Activated CD4-positive, alpha-beta memory T cell treated with anti-CD3 and anti-CD28 coated beads, Interleukin-2, amount 10 ng/mL, durations not matched to agents 7 days and 5 days (primary cell): ENCODE measurements around the gene NLGN1. TPM values are rescaled to one million over a fixed set of nuclear protein-coding genes. Genes with fewer than 3 reads are reported as not detected.

Experiments used
- CTCF ChIA-PET: fragments of 350-600 bp; sonication (Branson Sonifier 250); formaldehyde crosslinking; loops from one replicate; lab custom pipeline; 2021; ENCODE audit warnings: antibody characterized with exemption, inconsistent platforms; lab: Charles Lee
- POLR2A ChIA-PET: fragments of 350-600 bp; sonication (Branson Sonifier 250); formaldehyde crosslinking; loops from one replicate; lab custom pipeline; 2021; ENCODE audit warnings: antibody characterized with exemption; lab: Charles Lee
- DNase-seq: peaks from one replicate; pipeline ENCODE4 v3.0.0-alpha.2; 2020
- H3K27ac Mint-ChIP-seq: one replicate; pipeline ENCODE4 v1.8.0; 2021; ENCODE audit warnings: mild to moderate bottlenecking, mixed read lengths
- H3K27me3 Mint-ChIP-seq: one replicate; pipeline ENCODE4 v1.8.0; 2021; ENCODE audit warnings: mixed read lengths
- H3K36me3 Mint-ChIP-seq: one replicate; pipeline ENCODE4 v1.8.0; 2021; ENCODE audit warnings: low read depth, mixed read lengths
- H3K4me1 Mint-ChIP-seq: one replicate; pipeline ENCODE4 v1.8.0; 2021; ENCODE audit warnings: mixed read lengths
- H3K4me3 Mint-ChIP-seq: one replicate; pipeline ENCODE4 v1.8.0; 2021; ENCODE audit warnings: mild to moderate bottlenecking, mixed read lengths
- H3K9me3 Mint-ChIP-seq: one replicate; pipeline ENCODE4 v1.8.0; 2021; ENCODE audit warnings: mixed read lengths
- total RNA-seq, 2 experiments: library from RNA; stranded (reverse); gene quantifications; one replicate each; pipeline ENCODE4 v1.2.3, GENCODE V29; 2021

The NLGN1 gene
- total RNA-seq, 2 experiments from 2014 or later: not detected

DNA sequence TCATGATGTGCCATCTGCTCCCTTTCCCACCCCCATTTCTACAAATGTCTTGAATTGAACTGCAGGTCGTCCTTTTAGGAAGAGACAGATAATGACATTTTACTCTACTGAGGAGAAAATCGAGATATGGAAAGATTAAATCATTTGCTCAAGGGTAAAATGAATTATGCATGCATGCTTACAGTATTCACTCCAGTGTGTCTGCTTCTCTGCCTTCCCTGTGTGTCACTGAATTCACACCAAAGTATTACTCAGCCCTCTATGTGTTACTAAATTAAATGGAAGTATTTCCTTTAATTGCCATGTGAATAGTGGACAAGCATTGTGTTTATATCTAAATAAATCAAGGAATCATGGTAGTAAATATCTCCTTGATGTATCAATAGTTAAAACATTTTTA lies 449.0 kb downstream of the NLGN1 start:
- Mint-ChIP-seq H3K4me3 (no peak overlapping the region), H3K4me1 (no peaks in the 10 kb centered on the region), H3K27me3 (no peaks in the 10 kb centered on the region), H3K27ac (no peak overlapping the region), H3K9me3 (peaks cover 4% of the 10 kb centered on the region), H3K36me3 (no peaks in the 10 kb centered on the region)
- ChIA-PET POLR2A (no interaction called here), CTCF (no interaction called here)
- DNase-seq: no peak

DNA sequence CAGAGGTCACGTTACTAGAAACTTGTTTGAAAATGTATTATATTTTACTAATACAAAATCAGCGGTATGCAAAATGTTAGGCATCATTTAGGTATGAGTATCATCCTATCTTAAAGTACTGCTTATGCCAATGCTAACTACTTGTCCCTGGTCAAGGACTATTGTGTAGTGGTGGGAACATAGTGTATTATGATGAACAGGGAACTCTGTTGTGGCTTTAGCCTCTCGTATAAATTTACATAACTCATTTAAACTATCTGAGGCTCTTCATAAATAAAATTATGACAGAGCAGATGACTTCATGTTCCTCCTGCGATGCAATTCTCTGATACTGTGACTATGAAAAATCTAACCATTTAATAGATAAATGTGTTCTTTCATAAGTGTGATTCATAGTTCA lies 451.9 kb downstream of the NLGN1 start:
- no peak overlapping the region for H3K27ac Mint-ChIP-seq
- no peak overlapping the region for H3K4me3 Mint-ChIP-seq

DNA sequence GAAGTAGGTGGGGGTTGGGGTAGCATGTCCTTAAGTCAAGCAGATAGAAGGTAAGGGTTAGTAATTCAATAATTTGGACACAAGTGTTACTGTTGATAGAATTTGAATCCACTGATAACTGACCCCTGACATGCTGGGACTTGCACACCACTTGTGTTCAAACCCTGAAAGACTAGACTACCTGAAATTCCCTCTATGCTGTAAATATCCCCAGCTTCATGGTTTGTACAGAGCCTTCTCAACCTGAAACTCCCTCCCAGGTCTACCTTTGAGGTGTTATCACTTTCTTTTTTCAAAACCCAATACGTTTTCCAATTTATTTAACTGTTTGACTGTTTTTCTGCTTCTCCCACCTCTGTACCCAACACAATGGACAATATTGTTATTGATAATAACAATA lies 459.6 kb downstream of the NLGN1 start:
- no peak for DNase-seq
- H3K27ac Mint-ChIP-seq: no peak overlapping the region
- POLR2A ChIA-PET: no interaction called here

More for the DNA sequence above, 451.9 kb downstream of the NLGN1 start:
- ChIA-PET CTCF (no interaction called here), POLR2A (no interaction called here)
- Mint-ChIP-seq H3K9me3 (peaks cover 2% of the 10 kb centered on the region), H3K36me3 (no peaks in the 10 kb centered on the region), H3K4me1 (no peaks in the 10 kb centered on the region), H3K27me3 (no peaks in the 10 kb centered on the region)
- DNase-seq: no peak

DNA sequence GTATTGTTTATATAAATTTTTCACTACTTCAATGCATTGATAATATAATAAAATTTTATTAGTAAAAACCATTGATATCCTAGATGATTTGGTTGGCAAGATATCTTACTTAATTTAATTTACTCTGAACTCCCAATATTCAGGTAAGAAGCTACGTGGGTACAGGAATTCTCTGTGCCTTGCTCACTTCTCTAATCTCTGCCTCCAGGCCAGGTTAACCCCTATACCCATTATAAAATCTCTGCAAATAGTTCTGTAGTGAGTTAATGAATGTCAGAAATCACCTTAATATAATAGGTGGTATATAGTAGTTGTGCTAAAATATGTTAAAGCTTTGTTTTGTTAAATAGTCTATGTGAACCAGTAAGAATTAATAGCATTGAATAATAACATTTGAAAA lies 465.2 kb downstream of the NLGN1 start:
- CTCF ChIA-PET: no interaction called here
- DNase-seq: no peak
- H3K36me3 Mint-ChIP-seq: no peaks in the 10 kb centered on the region
- H3K27me3 Mint-ChIP-seq: no peaks in the 10 kb centered on the region
- POLR2A ChIA-PET: no interaction called here
- H3K4me3 Mint-ChIP-seq: no peak overlapping the region
- H3K27ac Mint-ChIP-seq: no peak overlapping the region
- no peaks in the 10 kb centered on the region for H3K9me3 Mint-ChIP-seq
- H3K4me1 Mint-ChIP-seq: no peaks in the 10 kb centered on the region

More for the DNA sequence above, 459.6 kb downstream of the NLGN1 start:
- no peaks in the 10 kb centered on the region for H3K36me3 Mint-ChIP-seq
- H3K4me3 Mint-ChIP-seq: no peak overlapping the region
- no peaks in the 10 kb centered on the region for H3K4me1 Mint-ChIP-seq
- H3K27me3 Mint-ChIP-seq: no peaks in the 10 kb centered on the region
- peaks cover 2% of the 10 kb centered on the region for H3K9me3 Mint-ChIP-seq
- CTCF ChIA-PET: no interaction called here

DNA sequence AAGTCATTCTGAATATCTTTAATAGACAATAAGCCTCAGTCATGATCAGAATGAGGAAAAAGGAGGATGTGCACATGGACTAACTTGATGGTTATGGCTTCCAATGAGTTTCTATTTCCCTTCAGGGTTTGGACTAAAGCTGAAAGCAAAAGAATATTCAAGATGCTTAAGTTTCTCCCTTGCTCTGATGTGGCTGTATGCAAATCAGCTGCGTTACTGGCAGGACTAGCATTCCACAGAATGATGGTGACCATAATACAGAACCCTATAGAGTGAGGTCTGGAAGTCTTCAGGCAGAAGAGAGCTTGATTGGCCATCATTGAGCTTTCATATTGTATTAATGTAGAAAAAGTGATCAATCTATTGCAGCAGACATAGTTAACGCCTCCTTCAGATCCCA lies 466.0 kb downstream of the NLGN1 start:
- CTCF ChIA-PET: no interaction called here
- Mint-ChIP-seq H3K4me1 (no peaks in the 10 kb centered on the region), H3K27ac (no peak overlapping the region), H3K9me3 (no peaks in the 10 kb centered on the region), H3K27me3 (no peaks in the 10 kb centered on the region), H3K36me3 (no peaks in the 10 kb centered on the region), H3K4me3 (no peak overlapping the region)
- POLR2A ChIA-PET: no interaction called here
- DNase-seq: no peak

DNA sequence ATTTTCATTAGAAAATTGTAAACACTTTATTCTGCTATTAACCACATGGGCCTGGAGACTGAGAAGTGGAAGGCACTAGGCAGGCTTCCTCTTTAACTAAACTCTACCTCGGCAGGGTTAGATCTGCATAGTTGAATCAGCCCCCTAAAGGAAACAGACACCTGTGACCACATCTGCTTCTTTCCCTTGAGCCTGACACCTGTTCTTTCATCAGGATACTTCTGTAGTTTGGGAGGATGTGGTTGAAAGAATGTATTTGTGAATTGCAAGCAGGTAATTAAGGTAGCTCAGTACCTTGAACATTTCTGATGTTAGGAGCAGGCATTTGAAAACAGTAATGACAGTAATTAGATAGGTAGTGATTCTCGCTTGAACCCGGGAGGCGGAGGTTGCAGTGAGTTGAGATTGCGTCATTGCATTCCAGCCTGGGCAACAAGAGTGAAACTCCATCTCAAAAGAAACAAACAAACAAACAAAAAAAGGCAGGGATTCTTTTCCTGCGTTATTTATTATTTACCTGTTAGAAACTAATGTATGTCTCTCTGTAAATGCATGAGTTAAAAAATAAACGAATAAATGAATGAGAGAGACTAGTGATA lies 468.5 kb downstream of the NLGN1 start:
- Mint-ChIP-seq H3K27ac (no peak overlapping the region), H3K4me1 (no peaks in the 10 kb centered on the region), H3K27me3 (no peaks in the 10 kb centered on the region), H3K36me3 (no peaks in the 10 kb centered on the region), H3K4me3 (no peak overlapping the region), H3K9me3 (no peaks in the 10 kb centered on the region)
- no peak for DNase-seq
- CTCF ChIA-PET: no interaction called here
- POLR2A ChIA-PET: no interaction called here

DNA sequence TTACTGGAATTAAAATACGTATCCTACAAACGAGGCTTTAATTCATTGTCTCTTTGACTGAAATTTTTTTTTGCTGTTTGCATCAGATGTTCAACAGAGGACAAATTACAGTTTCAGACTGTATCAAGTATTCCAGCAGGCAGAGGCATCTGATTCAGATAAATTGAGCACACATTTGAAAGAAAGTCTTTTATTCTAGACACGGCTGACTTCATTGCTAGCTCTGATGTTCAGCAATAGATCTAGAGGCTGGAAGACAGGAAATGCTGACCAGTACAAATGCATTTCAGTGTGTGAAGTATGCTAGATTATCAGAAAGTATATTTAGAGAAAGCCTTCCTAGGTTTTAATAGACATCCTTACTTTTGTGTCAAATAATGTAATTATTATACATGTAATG lies 472.2 kb downstream of the NLGN1 start:
- H3K36me3 Mint-ChIP-seq: no peaks in the 10 kb centered on the region
- H3K9me3 Mint-ChIP-seq: no peaks in the 10 kb centered on the region
- H3K27me3 Mint-ChIP-seq: no peaks in the 10 kb centered on the region
- no peak overlapping the region for H3K4me3 Mint-ChIP-seq
- no peak overlapping the region for H3K27ac Mint-ChIP-seq
- no peak for DNase-seq
- CTCF ChIA-PET: no interaction called here
- POLR2A ChIA-PET: no interaction called here
- H3K4me1 Mint-ChIP-seq: no peaks in the 10 kb centered on the region

DNA sequence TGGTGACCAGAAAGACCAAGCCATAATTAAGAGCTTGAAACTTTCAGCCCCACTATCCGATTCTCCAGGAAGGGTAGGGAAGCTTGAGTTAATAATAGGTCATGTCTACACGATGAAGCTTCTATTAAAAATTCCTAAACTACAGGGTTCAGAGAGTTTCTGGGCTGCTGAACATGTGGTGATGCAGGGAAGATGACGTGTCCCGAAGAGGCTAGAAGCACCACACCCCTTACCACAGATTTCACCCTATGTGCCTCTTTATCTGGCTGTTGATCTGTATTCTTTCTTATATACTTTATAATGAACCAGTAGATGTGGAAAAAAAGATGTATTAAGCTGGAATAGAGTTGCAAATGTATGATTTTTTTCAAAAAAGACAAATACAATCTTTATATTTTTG lies 473.4 kb downstream of the NLGN1 start:
- Mint-ChIP-seq H3K36me3 (no peaks in the 10 kb centered on the region), H3K9me3 (no peaks in the 10 kb centered on the region), H3K27ac (no peak overlapping the region), H3K4me3 (no peak overlapping the region), H3K27me3 (no peaks in the 10 kb centered on the region), H3K4me1 (no peaks in the 10 kb centered on the region)
- CTCF ChIA-PET: no interaction called here
- POLR2A ChIA-PET: no interaction called here
- no peak for DNase-seq

DNA sequence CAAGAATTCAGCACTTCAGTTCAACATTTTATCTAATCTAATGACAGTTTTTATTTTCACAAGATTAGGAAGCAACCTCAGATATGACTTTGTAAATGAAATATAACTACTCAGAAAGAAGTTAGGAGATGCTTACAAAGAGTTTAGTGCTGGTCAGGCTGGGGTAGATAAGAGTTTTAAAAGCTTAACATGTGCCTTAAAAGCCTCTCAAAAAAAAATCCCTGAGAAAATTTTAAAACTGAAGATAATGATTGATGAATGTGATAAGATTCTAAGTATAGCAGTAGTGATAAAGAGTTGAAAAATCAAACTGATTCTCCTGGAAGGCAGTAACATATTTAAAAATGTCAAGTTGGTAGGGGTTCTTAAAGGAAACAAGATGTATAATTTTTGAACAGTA lies 478.2 kb downstream of the NLGN1 start:
- Mint-ChIP-seq H3K4me3 (no peak overlapping the region), H3K9me3 (no peaks in the 10 kb centered on the region), H3K27ac (no peak overlapping the region), H3K27me3 (no peaks in the 10 kb centered on the region), H3K4me1 (no peaks in the 10 kb centered on the region), H3K36me3 (no peaks in the 10 kb centered on the region)
- CTCF ChIA-PET: no interaction called here
- POLR2A ChIA-PET: no interaction called here
- DNase-seq: no peak

DNA sequence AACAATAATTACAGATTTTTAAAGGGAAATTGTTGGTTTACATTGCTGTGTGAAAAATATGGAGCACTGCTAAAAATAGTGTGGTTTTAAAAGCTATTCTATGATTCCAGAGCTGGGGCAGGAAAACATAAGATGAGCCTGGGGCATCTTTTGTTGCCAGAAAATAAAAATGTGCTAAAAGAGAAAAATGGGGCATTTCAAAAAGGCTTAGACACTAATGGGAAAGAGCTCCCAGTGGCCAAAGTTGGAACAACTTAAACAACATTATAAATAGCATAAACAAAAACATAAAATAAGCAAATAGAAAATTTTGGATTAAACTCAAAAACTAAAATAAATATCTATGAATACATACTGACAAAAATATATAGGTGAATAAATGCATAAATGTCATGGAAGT lies 478.9 kb downstream of the NLGN1 start:
- no peaks in the 10 kb centered on the region for H3K36me3 Mint-ChIP-seq
- H3K9me3 Mint-ChIP-seq: no peaks in the 10 kb centered on the region
- H3K4me1 Mint-ChIP-seq: no peaks in the 10 kb centered on the region
- no peaks in the 10 kb centered on the region for H3K27me3 Mint-ChIP-seq
- no peak overlapping the region for H3K4me3 Mint-ChIP-seq
- no peak overlapping the region for H3K27ac Mint-ChIP-seq
- CTCF ChIA-PET: no interaction called here
- POLR2A ChIA-PET: no interaction called here
- DNase-seq: no peak

DNA sequence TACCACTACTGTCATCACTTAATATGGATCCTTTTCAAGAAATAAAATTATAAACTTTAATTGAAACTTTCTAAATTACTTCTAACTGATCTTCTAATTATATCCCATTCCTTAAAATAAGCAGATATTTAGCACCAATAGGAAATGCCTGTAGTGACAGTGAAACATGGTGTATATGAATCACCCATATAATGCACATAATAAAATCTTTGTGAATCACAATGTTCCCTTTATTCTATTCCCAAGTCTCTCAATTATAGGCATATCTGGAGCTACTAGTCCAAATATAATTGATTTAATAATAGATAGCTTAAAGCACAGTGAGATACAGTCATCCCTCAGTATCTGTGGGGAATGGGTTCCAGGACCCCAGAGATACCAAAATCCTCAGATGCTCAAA lies 490.3 kb downstream of the NLGN1 start:
- H3K9me3 Mint-ChIP-seq: peaks cover 4% of the 10 kb centered on the region
- no peak overlapping the region for H3K27ac Mint-ChIP-seq
- H3K27me3 Mint-ChIP-seq: no peaks in the 10 kb centered on the region
- ChIA-PET POLR2A (no interaction called here), CTCF (no interaction called here)
- no peaks in the 10 kb centered on the region for H3K36me3 Mint-ChIP-seq
- H3K4me1 Mint-ChIP-seq: no peaks in the 10 kb centered on the region
- no peak for DNase-seq
- H3K4me3 Mint-ChIP-seq: no peak overlapping the region

DNA sequence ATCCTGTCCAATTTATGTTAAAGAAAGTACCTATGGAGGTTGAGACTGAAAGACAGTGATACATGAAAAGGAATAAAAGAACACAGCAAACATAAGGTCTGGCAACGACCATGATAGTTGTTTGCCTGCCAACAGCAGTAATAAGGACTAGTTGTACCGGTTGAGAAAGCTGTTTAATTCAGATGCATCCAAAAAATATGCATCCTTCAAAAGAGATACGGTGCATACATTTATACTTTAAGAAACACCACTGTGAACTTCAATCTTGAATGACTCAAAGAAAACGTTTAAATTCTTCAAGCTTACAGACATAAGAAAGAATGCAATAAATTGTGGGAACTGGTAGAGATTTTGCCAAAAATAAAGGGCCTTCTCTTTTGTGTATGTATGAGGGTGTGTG lies 492.1 kb downstream of the NLGN1 start:
- POLR2A ChIA-PET: no interaction called here
- CTCF ChIA-PET: no interaction called here
- Mint-ChIP-seq H3K27me3 (no peaks in the 10 kb centered on the region), H3K9me3 (no peaks in the 10 kb centered on the region), H3K36me3 (no peaks in the 10 kb centered on the region), H3K4me1 (no peaks in the 10 kb centered on the region), H3K27ac (no peak overlapping the region), H3K4me3 (no peak overlapping the region)
- DNase-seq: no peak

DNA sequence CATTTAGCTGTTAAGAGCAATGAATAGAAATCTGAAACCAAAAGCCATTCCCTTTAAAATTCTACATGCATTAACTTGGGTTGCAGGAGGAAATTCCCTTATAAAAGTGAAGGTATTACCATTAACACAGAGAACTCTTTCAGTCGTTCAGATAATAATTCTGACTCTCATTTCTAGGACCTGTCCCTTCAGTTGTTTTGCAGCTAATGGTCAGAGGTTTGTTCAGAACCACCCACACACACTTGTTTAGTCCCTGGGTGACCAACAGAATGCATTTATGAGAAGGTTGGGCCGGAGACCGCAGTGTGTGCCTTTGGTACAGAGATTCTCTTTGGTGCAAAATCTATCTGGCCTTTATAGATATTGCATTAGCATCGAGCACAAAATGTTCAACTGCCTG lies 492.5 kb downstream of the NLGN1 start:
- no peaks in the 10 kb centered on the region for H3K27me3 Mint-ChIP-seq
- CTCF ChIA-PET: no interaction called here
- no peaks in the 10 kb centered on the region for H3K9me3 Mint-ChIP-seq
- H3K4me3 Mint-ChIP-seq: no peak overlapping the region
- no peak overlapping the region for H3K27ac Mint-ChIP-seq
- POLR2A ChIA-PET: no interaction called here
- DNase-seq: no peak
- H3K36me3 Mint-ChIP-seq: no peaks in the 10 kb centered on the region
- H3K4me1 Mint-ChIP-seq: no peaks in the 10 kb centered on the region

DNA sequence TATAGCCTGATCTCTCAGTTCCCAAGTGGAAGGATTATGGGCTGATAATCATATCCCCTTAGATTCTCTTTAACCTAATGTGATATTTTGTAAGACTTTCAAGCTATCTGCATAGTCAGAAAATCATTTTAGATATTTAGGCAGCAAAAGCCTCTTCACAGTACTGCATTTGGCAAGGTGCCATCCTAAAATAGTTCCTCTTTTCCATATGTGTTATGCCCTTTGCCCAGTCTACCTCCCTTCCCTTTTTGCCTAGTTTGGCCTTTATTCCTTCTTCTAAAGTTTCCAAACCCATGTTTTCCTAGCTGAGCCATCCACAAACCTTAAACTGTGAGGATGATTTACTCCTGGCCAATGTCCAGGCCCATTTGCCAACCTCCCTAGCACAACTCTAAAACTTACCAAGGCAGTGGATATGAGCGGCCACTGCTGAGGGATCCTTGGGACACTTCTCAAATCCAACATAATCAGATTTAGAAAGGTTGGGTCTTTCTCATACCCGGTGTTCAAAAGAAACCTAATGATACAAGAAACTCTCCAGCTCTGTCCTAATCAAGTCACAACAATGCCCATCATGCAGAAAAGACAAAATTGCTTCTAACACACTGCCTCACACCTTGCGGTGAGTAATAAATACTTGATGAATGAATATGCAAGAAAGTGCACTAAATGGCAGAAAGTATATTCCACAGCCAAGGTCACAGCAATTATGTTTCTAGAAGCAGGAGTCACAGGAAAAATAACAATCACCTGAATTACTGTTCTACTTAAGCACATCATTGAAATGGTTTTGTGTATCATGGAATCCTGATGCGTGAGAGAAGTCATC lies 493.9 kb downstream of the NLGN1 start:
- Mint-ChIP-seq H3K4me3 (no peak overlapping the region), H3K27me3 (no peaks in the 10 kb centered on the region), H3K4me1 (no peaks in the 10 kb centered on the region), H3K27ac (no peak overlapping the region), H3K9me3 (no peaks in the 10 kb centered on the region), H3K36me3 (no peaks in the 10 kb centered on the region)
- ChIA-PET POLR2A (no interaction called here), CTCF (no interaction called here)
- DNase-seq: no peak
